SK-N-SH (cell line): ENCODE measurements around the gene TPH2. TPM values are rescaled to one million over a fixed set of nuclear protein-coding genes. Genes with fewer than 3 reads are reported as not detected.

Experiments
- CTCF ChIA-PET: fragments of 300-600, 350-600 bp; formaldehyde crosslinking; extraction: SDS; loops from one replicate; lab custom pipeline; 2021; lab: Yijun Ruan, JAX
- POLR2A ChIA-PET: fragments of 350-600 bp; sonication (Branson Sonifier 250); formaldehyde crosslinking; extraction: SDS; loops from one replicate; lab custom pipeline; 2020; ENCODE audit warnings: antibody characterized with exemption, inconsistent platforms; lab: Yijun Ruan, JAX
- DNase-seq: peaks from one replicate; pipeline ENCODE4 v3.0.0; 2012
- H2AFZ ChIP-seq: fragments of 200-600 bp; sonication (generic); 2 replicates; pipeline ENCODE4 v1.8.1; 2016; ENCODE audit warnings: antibody characterized with exemption, mild to moderate bottlenecking, low read depth
- H3F3A ChIP-seq: fragments of 200-600 bp; sonication (generic); replicated peaks from 2 replicates; pipeline ENCODE3; 2016; ENCODE audit warnings: antibody characterized with exemption, mild to moderate bottlenecking; ENCODE audit not compliant: insufficient read depth
- H3K27ac ChIP-seq, 2 experiments: fragments of 200-500 bp in 1 of 2; fragments of 200-600 bp in 1 of 2; sonication (Bioruptor generic) in 1 of 2; sonication (generic), shearing (Covaris generic) in 1 of 2; 2 replicates each; pipeline versions ENCODE4 v1.5.1 to v1.6.1; 2014 to 2016; ENCODE audit warnings: low read depth in 2 of 2, inconsistent platforms in 1 of 2, low read length in 1 of 2, mild to moderate bottlenecking in 1 of 2, mixed read lengths in 1 of 2
- H3K27me3 ChIP-seq: fragments of 200-600 bp; sonication (generic), shearing (Covaris generic); 2 replicates; pipeline ENCODE4 v1.6.1; 2016; ENCODE audit warnings: mixed run types; ENCODE audit not compliant: insufficient read depth
- H3K36me3 ChIP-seq, 2 experiments: fragments of 200-500 bp in 1 of 2; fragments of 200-600 bp in 1 of 2; sonication (Bioruptor generic) in 1 of 2; sonication (generic) in 1 of 2; replicated peaks in 1 of 2; 2 replicates each; pipeline versions ENCODE3 to v1.5.1; 2014 to 2016; ENCODE audit warnings: low read length in 1 of 2, mild to moderate bottlenecking in 1 of 2; ENCODE audit not compliant: insufficient read depth in 2 of 2, control insufficient read depth in 1 of 2
- H3K4me1 ChIP-seq, 2 experiments: fragments of 200-500 bp in 1 of 2; fragments of 200-600 bp in 1 of 2; sonication (Bioruptor generic) in 1 of 2; sonication (generic), shearing (Covaris generic) in 1 of 2; 2 replicates each; pipeline versions ENCODE4 v1.5.1 to v1.6.1; 2014 to 2016; ENCODE audit warnings: low read depth in 1 of 2, low read length in 1 of 2, mixed run types in 1 of 2; ENCODE audit not compliant: insufficient read depth in 2 of 2, control insufficient read depth in 1 of 2
- H3K4me2 ChIP-seq: fragments of 200-600 bp; sonication (generic), shearing (Covaris generic); 2 replicates; pipeline ENCODE4 v1.6.1; 2017; ENCODE audit warnings: mixed run types
- H3K4me3 ChIP-seq, 2 experiments: fragments of 200-500 bp in 1 of 2; fragments of 200-600 bp in 1 of 2; sonication (Bioruptor generic) in 1 of 2; sonication (generic), shearing (Covaris generic) in 1 of 2; 2 replicates each; pipeline versions ENCODE4 v1.5.1 to v1.8.1; 2014 to 2016; ENCODE audit warnings: low read depth in 2 of 2, inconsistent platforms in 1 of 2, low read length in 1 of 2, mild to moderate bottlenecking in 1 of 2, mixed read lengths in 1 of 2, moderate library complexity in 1 of 2
- H3K79me2 ChIP-seq: fragments of 200-600 bp; sonication (generic); 2 replicates; pipeline ENCODE4 v1.8.1; 2017; ENCODE audit warnings: mild to moderate bottlenecking; ENCODE audit not compliant: insufficient read depth
- H3K9ac ChIP-seq: fragments of 200-600 bp; sonication (generic); 2 replicates; pipeline ENCODE4 v1.6.1; 2017; ENCODE audit warnings: mixed run types
- H3K9me2 ChIP-seq: fragments of 200-600 bp; sonication (generic); 2 replicates; pipeline ENCODE4 v1.6.1; 2017; ENCODE audit warnings: mixed run types
- H3K9me3 ChIP-seq: fragments of 200-600 bp; sonication (generic); 2 replicates; pipeline ENCODE4 v1.6.1; 2017; ENCODE audit warnings: mixed run types, mild to moderate bottlenecking, moderate library complexity
- H4K20me1 ChIP-seq: fragments of 200-600 bp; sonication (generic); 2 replicates; pipeline ENCODE4 v1.6.1; 2017; ENCODE audit warnings: mild to moderate bottlenecking, mixed run types; ENCODE audit not compliant: insufficient read depth
- CHD2 ChIP-seq: fragments of 150-350 bp; IDR thresholded peaks from 2 replicates; pipeline ENCODE4 v1.6.1; 2018; ENCODE audit warnings: low read length; ENCODE audit not compliant: partially characterized antibody
- ELF1 ChIP-seq: IDR thresholded peaks from 2 replicates; pipeline ENCODE4 v1.4.0; 2012
- EP300 ChIP-seq, 2 experiments: IDR thresholded peaks; 2 replicates each; pipeline versions ENCODE4 v1.4.0 to v1.6.1; 2012; ENCODE audit warnings: borderline replicate concordance in 1 of 2, low read depth in 1 of 2, low read length in 1 of 2
- FOXJ3 ChIP-seq: sonication (generic); formaldehyde crosslinking; IDR thresholded peaks from 2 replicates; pipeline ENCODE4 v1.5.1; 2020; ENCODE audit warnings: mild to moderate bottlenecking, missing genetic modification reagents
- FOXM1 ChIP-seq: IDR thresholded peaks from 2 replicates; pipeline ENCODE4 v1.4.0; 2012; ENCODE audit warnings: low read depth, mild to moderate bottlenecking
- GABPA ChIP-seq: IDR thresholded peaks from 2 replicates; pipeline ENCODE4 v1.4.0; 2012; ENCODE audit warnings: low read depth, mild to moderate bottlenecking
- GATA2 ChIP-seq: sonication (generic); formaldehyde crosslinking; IDR thresholded peaks from 2 replicates; pipeline ENCODE4 v1.5.0; 2020; ENCODE audit warnings: mild to moderate bottlenecking, missing genetic modification reagents
- IRF3 ChIP-seq: fragments of 150-350 bp; IDR thresholded peaks from 2 replicates; pipeline ENCODE4 v1.6.1; 2016; ENCODE audit warnings: mild to moderate bottlenecking, low read depth, low read length
- JUND ChIP-seq: IDR thresholded peaks from 2 replicates; pipeline ENCODE4 v1.4.0; 2012
- MAX ChIP-seq: IDR thresholded peaks from 2 replicates; pipeline ENCODE4 v1.4.0; 2012; ENCODE audit warnings: low read depth
- MEF2A ChIP-seq: IDR thresholded peaks from 2 replicates; pipeline ENCODE4 v1.4.0; 2012; ENCODE audit warnings: low read depth, borderline replicate concordance
- MXI1 ChIP-seq: IDR thresholded peaks from 2 replicates; pipeline ENCODE4 v1.6.1; 2012; ENCODE audit warnings: mild to moderate bottlenecking, low read depth, low read length, improper control_type of control experiment
- NRF1 ChIP-seq: IDR thresholded peaks from 2 replicates; pipeline ENCODE4 v1.6.1; 2012; ENCODE audit warnings: low read depth, mild to moderate bottlenecking, low read length
- PBX3 ChIP-seq: IDR thresholded peaks from 2 replicates; pipeline ENCODE4; 2012
- RCOR1 ChIP-seq: fragments of 150-350 bp; IDR thresholded peaks from 2 replicates; pipeline ENCODE4 v1.6.1; 2017; ENCODE audit warnings: antibody characterized with exemption, low read length
- RFX5 ChIP-seq: IDR thresholded peaks from 2 replicates; pipeline ENCODE4 v1.6.1; 2012; ENCODE audit warnings: mild to moderate bottlenecking, improper control_type of control experiment, low read length
- RXRA ChIP-seq: IDR thresholded peaks from 2 replicates; pipeline ENCODE4 v1.4.0; 2012; ENCODE audit warnings: low read depth, mild to moderate bottlenecking, borderline replicate concordance
- SIN3A ChIP-seq: IDR thresholded peaks from 2 replicates; pipeline ENCODE4 v1.6.1; 2012; ENCODE audit warnings: low read depth, mild to moderate bottlenecking, low read length, moderate library complexity, borderline replicate concordance
- SMC3 ChIP-seq: IDR thresholded peaks from 2 replicates; pipeline ENCODE4 v1.6.1; 2012; ENCODE audit warnings: low read depth, low read length, improper control_type of control experiment
- TCF12 ChIP-seq: IDR thresholded peaks from 2 replicates; pipeline ENCODE4 v1.4.0; 2012
- TEAD4 ChIP-seq: IDR thresholded peaks from 2 replicates; pipeline ENCODE4 v1.4.0; 2012; ENCODE audit warnings: mild to moderate bottlenecking, borderline replicate concordance; ENCODE audit not compliant: insufficient read depth
- USF1 ChIP-seq: IDR thresholded peaks from 2 replicates; pipeline ENCODE4 v1.4.0; 2012; ENCODE audit warnings: low read depth, borderline replicate concordance
- USF2 ChIP-seq: fragments of 150-350 bp; IDR thresholded peaks from 2 replicates; pipeline ENCODE4 v1.6.1; 2017; ENCODE audit warnings: antibody characterized with exemption, low read length, low read depth, borderline replicate concordance
- WGBS: methylation state at CpG from one replicate; pipeline ENCODE4 v1.1.6; 2017; ENCODE audit warnings: low lambda C conversion rate; 5-methylcytosine and 5-hydroxymethylcytosine counted together
- polyA plus RNA-seq, 3 experiments: library from polyadenylated mRNA; depleted of rRNA; stranded (reverse); fragments of >200 nt; gene quantifications; 2 replicates each; pipeline ENCODE4 v1.2.3, GENCODE V29; 2012

The TPH2 gene
- polyA plus RNA-seq, 1 of the 3 experiments (the other 2 are of a cell fraction): not detected

- DNase-seq: no peak
- H3K4me3 ChIP-seq: no peak overlapping the region
- H3K27me3 ChIP-seq: no peaks in the 10 kb centered on the region
- H3K79me2 ChIP-seq: no peaks in the 10 kb centered on the region
- H3K27ac ChIP-seq: no peak overlapping the region
- H4K20me1 ChIP-seq: no peaks in the 10 kb centered on the region
- H3K4me1 ChIP-seq: no peaks in the 10 kb centered on the region
- H3K4me2 ChIP-seq: no peak overlapping the region
- H3K9ac ChIP-seq: no peak overlapping the region
- TF ChIP-seq PBX3 (no peak), NRF1 (no peak), SIN3A (no peak), TCF12 (no peak), TEAD4 (no peak), FOXJ3 (no peak), SMC3 (no peak), MXI1 (no peak), RCOR1 (no peak), MAX (no peak), IRF3 (no peak), GABPA (no peak), FOXM1 (no peak), CHD2 (no peak), RFX5 (no peak)
- H3F3A ChIP-seq: peaks cover 5% of the 10 kb centered on the region
- ChIA-PET POLR2A (no interaction called here), CTCF (interaction anchor here (1.3 kb wide), 1 partner anchor 18 kb away, joined by 4 read pairs; no protein-coding TSS in a partner anchor)
- H3K9me3 ChIP-seq: no peaks in the 10 kb centered on the region
- WGBS: 0% methylated on average over 1 of the region's 1 CpG
- H3K9me2 ChIP-seq: no peaks in the 10 kb centered on the region
- H3K36me3 ChIP-seq: no peaks in the 10 kb centered on the region
- H2AFZ ChIP-seq: 0 out of 2 replicates have a peak overlapping the region, but pooled peaks have one; percentile 14
These were observed 61.1 kb downstream of the TPH2 start for GRCh38 chr12:71999795-72000194.

GRCh38 chr12:72000969-72001648 lies 62.5 kb downstream of the TPH2 start:
- WGBS: 36% methylated on average over 9 of the region's 9 CpGs
- no peaks in the 10 kb centered on the region for H3K4me1 ChIP-seq
- peaks cover 5% of the 10 kb centered on the region for H3F3A ChIP-seq
- no peak for DNase-seq
- H3K9ac ChIP-seq: no peak overlapping the region
- no peak overlapping the region for H3K27ac ChIP-seq
- no peak overlapping the region for H3K4me3 ChIP-seq
- CTCF ChIA-PET: interaction anchor here (6.4 kb wide), 1 partner anchor 16 kb away, joined by 28 read pairs; no protein-coding TSS in a partner anchor
- POLR2A ChIA-PET: no interaction called here
- H4K20me1 ChIP-seq: no peaks in the 10 kb centered on the region
- no peaks in the 10 kb centered on the region for H3K9me3 ChIP-seq
- H3K36me3 ChIP-seq: no peaks in the 10 kb centered on the region
- H3K4me2 ChIP-seq: no peak overlapping the region
- H3K27me3 ChIP-seq: no peaks in the 10 kb centered on the region
- TF ChIP-seq JUND: no peak
- no peak for TF ChIP-seq IRF3
- no peak for TF ChIP-seq RXRA
- no peak for TF ChIP-seq USF2
- TF ChIP-seq EP300 (IDR thresholded peaks at IDR 0.05; ENCODE audit: borderline replicate concordance in 1 of 2, low read depth in 1 of 2, low read length in 1 of 2): no peak
- TF ChIP-seq ELF1: no peak
- no peak for TF ChIP-seq USF1
- no peak for TF ChIP-seq FOXM1
- TF ChIP-seq GABPA: no peak
- TF ChIP-seq GATA2 (CRISPR knock-in tag): no peak
- TF ChIP-seq MEF2A: no peak
- H3K9me2 ChIP-seq: no peaks in the 10 kb centered on the region
- no peak overlapping the region for H2AFZ ChIP-seq
- H3K79me2 ChIP-seq: no peaks in the 10 kb centered on the region
